PC-3 (cell line): ENCODE measurements around the gene PLEKHG4. TPM values are rescaled to one million over a fixed set of nuclear protein-coding genes. Genes with fewer than 3 reads are reported as not detected.
A peak's percentile ranks its signal among the peaks of the same experiment; 100 is the strongest.

Source experiments
- ATAC-seq: fragments of 200-7000 bp; cut with Tn5 transposase; 2 replicates; pipeline ENCODE4 v1.9.1; 2020; ENCODE audit warnings: mild to moderate bottlenecking, moderate library complexity
- BruUV-seq: library from RNA; stranded (reverse); fragments of 400-500 nt; replicated peaks from 2 replicates; lab custom pipeline; 2021; lab: Mats Ljungman, UMichigan
- CTCF ChIA-PET: fragments of 300-600 bp; sonication (Branson Sonifier 250); formaldehyde crosslinking; loops from one replicate; lab custom pipeline; 2022; ENCODE audit warnings: antibody characterized with exemption; lab: Charles Lee
- POLR2A ChIA-PET: fragments of 300-600 bp; sonication (Branson Sonifier 250); formaldehyde crosslinking; loops from one replicate; lab custom pipeline; 2022; ENCODE audit warnings: antibody characterized with exemption; ENCODE audit not compliant: unreplicated experiment; lab: Charles Lee
- DNase-seq: peaks from one replicate; pipeline ENCODE4 v3.0.0-alpha.2; 2015
- H2AFZ ChIP-seq: fragments of 300-600 bp; sonication (generic); 2 replicates; pipeline ENCODE4 v1.6.0; 2016; ENCODE audit warnings: antibody characterized with exemption, low read length
- H3F3A ChIP-seq: fragments of 300-600 bp; sonication (generic); one replicate; pipeline ENCODE4 v1.6.0; 2017; ENCODE audit warnings: antibody characterized with exemption, low read length, control low read depth, mild to moderate bottlenecking; ENCODE audit not compliant: unreplicated experiment
- H3K27ac ChIP-seq: fragments of 300-600 bp; sonication (generic); 2 replicates; pipeline ENCODE4 v1.5.1; 2016; ENCODE audit warnings: mild to moderate bottlenecking, low read length
- H3K27me3 ChIP-seq: fragments of 300-600 bp; sonication (generic); 2 replicates; pipeline ENCODE4 v1.6.1; 2016; ENCODE audit warnings: low read length, mixed read lengths
- H3K36me3 ChIP-seq: fragments of 300-600 bp; sonication (generic); 2 replicates; pipeline ENCODE4 v1.6.1; 2016; ENCODE audit warnings: low read depth, mixed run types, low read length, mixed read lengths
- H3K4me1 ChIP-seq: fragments of 300-600 bp; sonication (generic); 2 replicates; pipeline ENCODE4 v1.5.1; 2016; ENCODE audit warnings: low read length; ENCODE audit not compliant: insufficient read depth
- H3K4me2 ChIP-seq: fragments of 300-600 bp; sonication (generic); 2 replicates; pipeline ENCODE4 v1.6.0; 2016; ENCODE audit warnings: low read length
- H3K4me3 ChIP-seq: fragments of 300-600 bp; sonication (generic); 2 replicates; pipeline ENCODE4 v1.5.1; 2016; ENCODE audit warnings: mild to moderate bottlenecking, low read length, mixed read lengths
- H3K79me2 ChIP-seq: fragments of 300-600 bp; sonication (generic); 2 replicates; pipeline ENCODE4 v1.6.1; 2017; ENCODE audit warnings: low read length, mixed read lengths
- H3K9ac ChIP-seq: fragments of 300-600 bp; sonication (generic); 2 replicates; pipeline ENCODE4 v1.6.0; 2016; ENCODE audit warnings: mild to moderate bottlenecking, low read length
- H3K9me2 ChIP-seq: fragments of 300-600 bp; sonication (generic); replicated peaks from 2 replicates; pipeline ENCODE4 v1.6.1; 2016; ENCODE audit warnings: mixed run types, low read length, mixed read lengths
- H3K9me3 ChIP-seq: fragments of 300-600 bp; sonication (generic); 2 replicates; pipeline ENCODE4 v1.6.1; 2016; ENCODE audit warnings: low read length, mixed read lengths
- H4K20me1 ChIP-seq: fragments of 300-600 bp; sonication (generic); 2 replicates; pipeline ENCODE4 v1.6.1; 2016; ENCODE audit warnings: low read length, mixed read lengths
- CTCF ChIP-seq: fragments of 300-600 bp; sonication (generic); conservative IDR thresholded peaks from 2 replicates; pipeline ENCODE4 v1.5.1; 2017; ENCODE audit warnings: antibody characterized with exemption, low read depth, mild to moderate bottlenecking, low read length
- EZH2 ChIP-seq: fragments of 300-600 bp; sonication (generic); IDR thresholded peaks from one replicate; pipeline ENCODE4 v1.6.1; 2017; ENCODE audit warnings: antibody characterized with exemption, mild to moderate bottlenecking, low read length; ENCODE audit not compliant: unreplicated experiment
- EZH2phosphoT487 ChIP-seq: fragments of 300-600 bp; sonication (generic); IDR thresholded peaks from 2 replicates; pipeline ENCODE4 v1.6.1; 2018; ENCODE audit warnings: mild to moderate bottlenecking, antibody characterized with exemption, low read length, borderline replicate concordance
- intact Hi-C: fragments of 100-400 bp; cut with micrococcal nuclease; formaldehyde crosslinking; loops from 2 replicates; pipeline ENCODE4 v1.9.0; 2023
- total RNA-seq: library from RNA; depleted of rRNA; stranded (reverse); fragments of >200 nt; gene quantifications from 2 replicates; pipeline ENCODE4 v1.2.3, GENCODE V29; 2014

PLEKHG4 gene
- total RNA-seq, 1 experiment from 2014 or later = 8.9 TPM

- peaks cover 47% of the 10 kb centered on the region for H3K4me1 ChIP-seq
Observed at GRCh38 chr16:67247192-67248072, 31.9 kb upstream of the PLEKHG4 start, which contains the start of gene FHOD1. Gene FHOD1, minus strand, starts transcription at chr16:67247481. Its CDS starts 71 bp downstream, at chr16:67247410.

GRCh38 chr16:67248073-67248400, 31.3 kb upstream of the PLEKHG4 start:
- ChIA-PET CTCF (interaction anchor here (1.7 kb wide), 1 partner anchor 13 kb away, joined by 21 read pairs; no protein-coding TSS in a partner anchor), POLR2A (interaction anchor here (0.6 kb wide), 1 partner anchor 21 kb away, joined by 3 read pairs; no protein-coding TSS in a partner anchor)
- no TSS peak for BruUV-seq
- H3K27me3 ChIP-seq = no peaks in the 10 kb centered on the region
- H4K20me1 ChIP-seq = no peaks in the 10 kb centered on the region
- intact Hi-C loops = loop anchor here (10.0 kb wide), 1 partner anchor 53 kb away; the partner anchor contains the start of genes E2F4, ELMO3 and EXOC3L1
- no peak overlapping the region for H3K27ac ChIP-seq
- H3K36me3 ChIP-seq = no peaks in the 10 kb centered on the region
- peak overlapping the region; percentile 51 for H3K9ac ChIP-seq
- TF ChIP-seq CTCF (no peak), EZH2 (no peak), EZH2phosphoT487 (no peak)
- ATAC-seq = no peak
- no peaks in the 10 kb centered on the region for H3K9me3 ChIP-seq
- peaks cover 38% of the 10 kb centered on the region for H3K79me2 ChIP-seq
- peaks cover 44% of the 10 kb centered on the region for H3K4me1 ChIP-seq
- H2AFZ ChIP-seq = peak overlapping the region; percentile 94
- H3F3A ChIP-seq = peaks cover 7% of the 10 kb centered on the region
- DNase-seq = no peak
- peak overlapping the region; percentile 73 for H3K4me3 ChIP-seq
- no peaks in the 10 kb centered on the region for H3K9me2 ChIP-seq
- H3K4me2 ChIP-seq = peak overlapping the region; percentile 95

More at GRCh38 chr16:67247192-67248072, 31.9 kb upstream of the PLEKHG4 start, which contains the start of gene FHOD1:
- H3K9ac ChIP-seq = peak within 1 kb of the TSS; percentile 72
- H3K79me2 ChIP-seq = peaks cover 43% of the 10 kb centered on the region
- intact Hi-C loops = loop anchor here (10.0 kb wide), 1 partner anchor 53 kb away; the partner anchor contains the start of genes E2F4, ELMO3 and EXOC3L1
- no peaks in the 10 kb centered on the region for H4K20me1 ChIP-seq
- H3K9me3 ChIP-seq = no peaks in the 10 kb centered on the region
- TF ChIP-seq EZH2phosphoT487 (no peak), CTCF (no peak), EZH2 (no peak)
- CTCF ChIA-PET = interaction anchor here (0.5 to 1.7 kb wide), 7 partner anchors 13 to 226 kb away, joined by 3 to 21 read pairs (median 5); no protein-coding TSS in a partner anchor
- H3K36me3 ChIP-seq = no peaks in the 10 kb centered on the region
- no peaks in the 10 kb centered on the region for H3K9me2 ChIP-seq
- ATAC-seq = peak; percentile 55
- H3K4me3 ChIP-seq = peak within 1 kb of the TSS; percentile 89
- H3K4me2 ChIP-seq = peak within 1 kb of the TSS; percentile 95
- peaks cover 7% of the 10 kb centered on the region for H3F3A ChIP-seq
- BruUV-seq = TSS peak; percentile 18
- DNase-seq = peak; percentile 91
- POLR2A ChIA-PET = interaction anchor here (0.6 to 0.7 kb wide), 5 partner anchors 20 to 999 kb away, joined by 3 to 7 read pairs (median 4); no protein-coding TSS in a partner anchor
- peak within 1 kb of the TSS; percentile 88 for H3K27ac ChIP-seq
- H2AFZ ChIP-seq = peak within 1 kb of the TSS; percentile 94
- no peaks in the 10 kb centered on the region for H3K27me3 ChIP-seq
